NCI-H446 (cell line): ENCODE data around the gene AGAP9.
A peak's percentile ranks its signal among the peaks of the same experiment; 100 is the strongest.
"Not testable (repeated sequence)": the region's sequence is repeated elsewhere in the genome, so short reads cannot be mapped to it uniquely, and the experiment has no call there.

Experiments
- DNase-seq, 2 experiments: peaks; one replicate each; lab custom pipeline; 2025; lab: John Stamatoyannopoulos, UW

AGAP9 gene

DNA sequence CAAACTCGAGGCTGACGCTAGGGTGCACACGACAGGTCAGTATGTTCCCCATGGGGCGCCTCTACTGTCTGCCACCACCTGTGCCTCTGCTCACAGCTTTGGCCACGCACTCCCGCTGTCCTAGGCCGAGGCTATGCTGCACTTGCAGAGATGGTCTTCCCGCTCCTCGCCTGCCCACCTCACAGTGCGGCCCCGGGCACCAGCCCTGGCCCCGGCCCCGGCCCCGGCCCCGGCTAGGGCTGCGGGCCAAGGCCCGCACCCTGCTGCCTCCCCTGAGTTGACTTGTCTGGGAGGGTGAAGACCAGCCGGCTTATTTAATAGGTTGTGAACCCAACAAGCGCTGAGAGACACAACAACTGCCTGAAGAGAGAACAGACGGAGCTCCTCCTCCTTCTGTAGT lies at the start of gene AGAP9:
Gene AGAP9 (minus strand): TSS at position 164 of the 400 bp plus-strand sequence. CDS start 112 bp downstream, at position 52.
- not testable (repeated sequence) for DNase-seq

DNA sequence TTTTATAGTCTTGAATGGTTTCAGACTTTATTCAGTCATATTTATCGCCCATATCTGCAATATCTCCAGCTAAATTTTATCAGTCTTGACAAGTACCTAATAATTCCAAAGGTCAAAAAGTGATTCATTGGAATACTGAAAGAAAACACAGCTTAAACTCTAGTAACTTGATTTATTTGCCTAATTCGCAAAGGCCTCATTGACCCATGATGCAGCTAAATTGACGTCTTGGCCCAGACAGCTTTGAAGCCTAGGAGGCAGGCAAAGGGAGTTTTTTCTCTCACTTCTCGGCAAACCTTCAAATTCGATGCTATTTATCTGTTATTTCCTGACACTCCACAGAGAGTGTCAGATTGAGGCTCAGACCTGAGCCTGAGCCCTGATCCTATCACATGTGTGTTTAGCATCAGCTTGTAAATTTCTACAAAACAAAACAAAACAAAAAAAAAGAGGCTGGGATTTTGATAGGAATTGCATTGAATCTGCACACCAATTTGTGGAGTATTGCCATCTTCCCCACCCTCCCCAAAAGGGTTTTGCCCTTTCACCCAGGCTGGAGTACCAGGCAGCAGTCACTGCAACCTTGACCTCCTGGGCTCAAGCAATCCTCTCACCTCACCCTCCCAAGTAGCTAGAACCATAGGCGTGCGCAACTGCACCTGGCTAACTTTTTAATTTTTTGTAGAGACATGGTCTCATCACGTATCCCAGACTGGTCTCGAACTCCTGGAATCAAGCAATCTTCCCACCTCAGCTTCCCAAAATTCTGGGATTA lies 47.9 kb upstream of the AGAP9 start:
- DNase-seq = not testable (repeated sequence)

DNA sequence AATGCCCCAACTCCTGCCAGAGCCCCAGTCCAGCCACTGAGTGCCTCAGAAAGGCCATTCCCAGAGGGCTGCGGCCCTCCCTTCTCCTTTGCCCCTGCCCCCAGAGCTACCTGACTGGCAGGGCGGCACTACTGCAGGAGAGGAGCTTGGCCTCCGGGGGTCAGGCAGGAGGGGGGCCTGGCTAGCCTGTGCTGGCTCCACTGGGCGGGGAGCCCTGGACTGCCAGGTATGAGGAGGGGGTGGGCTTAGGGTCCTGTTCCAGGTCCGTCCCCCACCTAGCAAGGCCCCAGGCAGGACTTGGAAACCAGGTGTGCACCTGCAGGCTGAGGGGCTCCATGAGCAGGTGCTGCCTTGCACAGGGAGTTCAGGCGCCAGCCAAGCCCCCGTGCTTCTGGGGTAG lies 43.3 kb upstream of the AGAP9 start:
- not testable (repeated sequence) for DNase-seq

DNA sequence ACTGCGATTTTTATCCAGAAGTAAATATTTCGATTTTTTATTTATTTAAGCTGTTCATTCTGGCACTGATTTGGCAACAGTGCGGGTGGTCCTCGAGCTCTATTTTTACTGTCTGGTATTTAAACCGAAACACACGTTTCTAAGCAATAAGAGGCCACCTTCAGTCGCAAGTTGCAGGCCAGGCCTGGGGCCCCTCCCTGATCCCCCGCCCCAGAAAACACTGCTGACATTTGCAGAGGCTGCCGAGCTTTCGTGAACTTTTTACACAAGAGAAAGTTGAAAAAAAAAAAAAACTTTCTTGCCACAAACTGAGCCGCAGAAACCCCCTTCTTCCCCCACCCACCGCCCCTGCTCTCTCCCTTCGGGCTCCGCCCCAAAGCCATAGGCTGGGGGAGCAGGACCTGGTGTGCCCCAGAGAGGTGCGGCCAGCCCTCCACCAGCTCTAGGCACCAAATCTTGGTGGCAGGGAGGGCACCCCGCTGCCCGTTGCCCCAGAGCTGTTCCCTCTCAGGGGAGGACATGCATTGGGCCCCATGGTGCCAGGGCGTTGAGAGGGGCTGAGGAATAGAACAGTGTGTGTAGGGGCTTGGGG lies 42.8 kb upstream of the AGAP9 start:
- not testable (repeated sequence) for DNase-seq

DNA sequence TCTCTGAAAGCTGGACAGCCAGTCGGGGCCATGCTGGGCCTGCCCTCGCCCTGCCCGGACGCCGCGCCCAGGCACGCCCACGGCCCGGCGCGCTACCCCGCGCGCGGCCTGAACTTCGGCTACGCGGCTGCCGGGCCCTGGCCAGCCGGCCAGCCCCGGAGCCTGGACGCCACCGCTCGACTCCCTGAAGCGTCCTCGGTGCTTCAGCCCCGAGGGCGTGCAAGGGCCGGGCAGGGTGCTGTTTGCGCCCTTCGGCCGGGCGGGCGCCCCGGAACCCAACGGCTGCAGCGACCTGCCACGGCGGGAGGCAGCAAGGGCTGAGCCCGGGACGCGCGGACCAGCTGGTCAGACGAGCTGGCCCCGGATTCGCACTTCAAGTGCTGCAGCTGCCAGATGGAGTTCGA lies 42.1 kb upstream of the AGAP9 start:
- DNase-seq = not testable (repeated sequence)

DNA sequence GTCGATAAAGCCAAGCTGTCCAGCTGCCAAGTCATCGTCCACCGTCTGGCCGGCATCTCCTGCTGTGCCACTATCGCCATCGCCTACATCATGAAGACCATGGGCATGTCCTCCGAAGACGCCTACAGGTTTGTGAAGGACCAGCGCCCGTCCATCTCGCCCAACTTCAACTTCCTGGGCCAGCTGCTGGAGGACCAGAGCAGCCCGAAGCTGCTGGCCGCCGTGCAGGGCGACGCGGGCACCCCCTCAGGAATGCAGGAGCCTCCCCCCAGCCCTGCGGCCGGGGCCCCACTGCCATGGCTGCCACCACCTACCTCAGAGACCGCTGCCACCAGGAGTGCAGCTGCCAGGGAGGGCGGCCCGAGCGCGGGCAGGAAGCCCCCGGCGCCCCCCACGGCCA lies 41.5 kb upstream of the AGAP9 start:
- not testable (repeated sequence) for DNase-seq

DNA sequence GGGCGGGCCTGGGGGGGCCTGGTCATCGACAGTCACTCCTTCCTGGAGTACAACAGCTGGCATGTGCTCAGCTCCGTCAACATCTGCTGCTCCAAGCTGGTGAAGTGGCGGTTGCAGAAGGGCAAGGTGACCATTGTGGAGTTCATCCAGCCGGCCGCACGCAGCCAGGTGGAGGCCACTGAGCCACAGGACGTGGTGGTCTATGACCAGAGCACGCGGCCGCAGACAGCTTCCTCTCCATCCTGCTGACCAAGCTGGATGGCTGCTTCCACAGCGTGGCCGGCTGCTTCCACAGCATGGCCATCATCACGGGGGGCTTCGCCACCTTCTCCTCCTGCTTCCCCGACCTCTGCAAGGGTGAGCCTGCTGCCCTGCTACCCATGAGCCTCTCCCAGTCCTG lies 40.9 kb upstream of the AGAP9 start:
- not testable (repeated sequence) for DNase-seq

DNA sequence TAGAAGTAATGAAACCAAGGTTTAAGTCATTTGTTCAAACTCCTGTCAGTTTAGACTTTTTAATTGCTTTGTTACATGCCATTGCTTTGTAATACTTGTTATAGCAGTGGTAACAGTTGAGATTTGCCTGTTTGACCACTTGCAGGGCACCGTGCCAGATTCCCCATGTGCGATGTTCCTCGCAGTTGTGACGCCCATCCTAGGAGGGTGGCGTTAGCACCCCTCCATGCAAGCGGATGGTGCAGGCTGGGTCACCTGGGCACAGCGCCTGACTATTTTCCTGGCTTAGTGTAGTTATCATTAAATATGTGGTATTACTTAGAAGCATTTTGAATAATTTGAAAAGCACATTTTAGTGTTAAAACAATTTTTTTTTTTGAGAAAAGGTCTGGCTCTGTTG lies 37.0 kb upstream of the AGAP9 start:
- not testable (repeated sequence) for DNase-seq

DNA sequence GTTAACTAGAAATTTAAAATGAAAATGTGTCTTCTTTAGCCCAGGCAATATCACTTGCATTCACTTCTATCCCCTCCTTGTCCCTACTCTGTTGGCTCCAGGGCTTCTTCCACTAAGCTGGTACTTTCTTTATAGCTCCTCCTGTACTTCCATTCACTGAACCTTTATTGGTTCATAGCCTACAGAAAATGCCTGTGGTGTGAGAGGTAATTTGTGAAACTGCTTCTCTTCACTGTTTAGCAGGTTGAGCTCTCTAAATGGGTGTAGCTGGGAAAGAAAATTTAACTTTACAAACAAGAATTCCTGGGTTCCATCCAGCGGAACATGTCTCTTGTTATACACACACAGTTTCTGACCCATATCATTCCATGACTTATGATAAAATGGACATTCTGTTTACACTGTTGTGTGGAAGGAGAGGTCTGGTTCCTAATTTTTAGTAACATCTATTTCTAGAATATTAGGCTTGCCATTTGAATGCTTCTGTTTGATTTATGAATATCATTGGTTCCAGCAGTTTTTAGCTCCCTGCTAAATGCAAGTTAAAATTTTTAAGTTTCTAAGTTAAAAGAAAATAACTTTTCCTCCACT lies 36.4 kb upstream of the AGAP9 start:
- DNase-seq = not testable (repeated sequence)

DNA sequence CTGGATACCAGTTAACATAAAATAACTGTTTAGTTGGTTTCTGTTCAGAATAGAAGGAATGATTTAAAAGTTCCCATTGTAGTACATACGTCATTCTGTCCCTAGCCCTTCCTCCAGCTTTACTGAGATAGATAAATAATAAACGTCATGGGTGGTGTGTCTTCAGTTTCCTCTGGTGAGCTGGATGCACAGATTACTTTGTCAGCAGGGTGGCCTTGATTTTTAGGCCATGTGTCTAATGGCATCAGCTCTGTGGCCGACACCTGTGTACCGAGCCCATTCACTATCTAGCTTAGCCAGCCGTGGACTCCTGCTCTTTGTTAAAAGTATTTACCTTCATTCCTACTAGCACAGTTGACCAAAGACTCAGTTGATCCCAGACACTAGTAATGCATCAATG lies 34.7 kb upstream of the AGAP9 start:
- not testable (repeated sequence) for DNase-seq

DNA sequence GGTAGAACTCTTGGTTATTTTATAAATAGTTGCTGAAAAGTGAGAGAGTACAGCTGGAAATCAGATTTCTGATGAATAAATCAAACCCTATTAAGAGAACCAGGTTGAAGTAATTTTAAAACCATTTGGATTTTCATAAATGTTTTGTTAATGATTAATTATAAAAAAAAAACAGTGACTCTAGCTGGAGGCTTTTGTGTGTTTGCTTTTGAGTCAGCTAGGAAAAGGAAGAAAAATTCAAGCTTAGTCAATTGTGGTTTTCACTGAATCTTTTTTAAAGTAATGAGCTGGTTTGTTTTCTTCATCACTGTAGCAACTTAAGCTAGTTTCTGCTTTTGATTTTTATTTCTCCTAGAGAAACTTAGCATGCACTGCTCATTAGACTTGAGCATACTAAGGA lies 34.2 kb upstream of the AGAP9 start:
- not testable (repeated sequence) for DNase-seq

DNA sequence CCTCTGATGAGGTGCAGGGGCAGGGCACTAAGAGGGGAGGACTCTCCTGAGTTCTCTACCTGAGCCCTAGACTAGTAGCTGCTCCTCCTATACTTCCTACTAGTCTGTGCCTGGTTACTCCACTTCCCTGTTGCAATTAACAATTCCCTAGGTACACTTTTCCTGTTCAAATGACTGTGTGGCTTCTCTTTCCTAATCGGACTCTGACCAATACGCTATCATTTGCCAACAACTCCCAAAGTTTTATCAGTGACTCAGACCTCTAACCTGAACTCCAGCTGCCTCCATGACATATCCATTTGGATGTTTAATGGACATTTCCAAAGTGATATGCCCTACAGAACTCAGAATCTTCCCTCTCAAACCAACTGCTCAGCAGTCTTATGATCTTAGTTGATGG lies 31.9 kb upstream of the AGAP9 start:
- not testable (repeated sequence) for DNase-seq

DNA sequence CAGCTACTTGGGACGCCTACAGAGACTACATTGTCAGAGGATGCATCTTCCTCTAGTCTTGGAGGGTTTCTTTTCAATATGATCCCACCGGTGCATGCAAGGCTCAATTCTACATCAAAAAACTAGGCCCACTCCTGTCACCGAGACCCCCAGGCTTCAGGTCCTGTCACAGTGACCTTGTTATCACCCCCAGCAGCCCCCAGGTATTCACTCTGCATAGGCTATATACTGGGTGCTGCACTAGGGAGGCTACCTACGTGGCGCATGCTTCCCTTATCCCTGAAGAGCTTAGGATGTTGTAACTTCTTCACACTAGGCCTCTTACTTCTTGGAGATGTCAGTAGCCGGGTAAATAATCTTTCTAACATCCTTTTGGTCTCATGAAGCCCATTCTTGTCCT lies 31.1 kb upstream of the AGAP9 start:
- not testable (repeated sequence) for DNase-seq

DNA sequence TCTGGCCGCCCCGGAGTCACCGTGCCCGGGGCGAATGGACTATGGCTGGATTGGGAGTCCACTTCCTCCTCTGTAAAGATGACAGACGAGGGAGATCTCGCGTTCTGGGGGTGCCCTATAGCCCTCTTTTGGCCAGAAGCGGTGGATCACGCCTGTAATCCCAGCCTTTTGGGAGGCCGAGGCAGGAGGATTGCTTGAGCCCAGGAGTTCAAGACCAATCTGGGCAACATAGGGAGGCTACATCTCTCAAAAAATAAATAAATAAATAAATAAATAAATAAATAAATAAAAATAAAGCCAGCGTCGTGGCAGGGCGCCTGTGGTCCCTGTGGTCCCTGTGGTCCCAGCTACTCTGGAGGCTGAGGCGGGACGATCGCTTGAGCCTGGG lies 30.4 kb upstream of the AGAP9 start:
- DNase-seq = not testable (repeated sequence)

DNA sequence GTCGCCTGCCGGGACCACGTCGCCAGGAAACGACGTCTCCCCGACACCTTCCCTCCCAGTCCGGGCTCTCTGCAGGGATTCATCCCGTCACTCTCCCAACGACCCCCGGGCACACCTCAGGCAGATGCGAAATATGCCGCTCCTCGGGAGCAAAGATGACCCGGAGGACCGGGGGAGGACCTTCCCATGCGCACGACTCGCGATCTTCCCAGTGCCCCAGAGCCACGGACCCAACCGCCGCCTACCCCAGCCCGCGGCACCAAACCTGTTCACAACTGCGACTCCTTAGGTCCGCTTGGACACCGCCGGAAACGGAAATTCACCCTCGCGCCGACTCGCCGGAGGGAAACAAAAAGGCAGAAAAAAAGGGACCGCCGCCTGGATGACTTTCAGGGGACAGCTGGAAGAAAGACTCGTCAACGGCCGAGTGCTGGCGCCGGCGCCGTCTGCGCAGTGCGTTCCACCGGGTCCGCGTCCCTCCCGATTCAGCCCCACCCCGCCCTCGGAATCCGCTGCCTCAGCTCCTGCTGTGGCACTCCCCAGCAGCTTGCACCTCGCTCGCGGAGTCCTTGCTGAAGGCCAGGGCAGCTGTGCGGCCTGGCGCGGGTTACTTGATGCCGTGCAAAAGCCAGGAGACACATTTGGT lies 29.9 kb upstream of the AGAP9 start:
- DNase-seq = peak; percentile 61 to 80

DNA sequence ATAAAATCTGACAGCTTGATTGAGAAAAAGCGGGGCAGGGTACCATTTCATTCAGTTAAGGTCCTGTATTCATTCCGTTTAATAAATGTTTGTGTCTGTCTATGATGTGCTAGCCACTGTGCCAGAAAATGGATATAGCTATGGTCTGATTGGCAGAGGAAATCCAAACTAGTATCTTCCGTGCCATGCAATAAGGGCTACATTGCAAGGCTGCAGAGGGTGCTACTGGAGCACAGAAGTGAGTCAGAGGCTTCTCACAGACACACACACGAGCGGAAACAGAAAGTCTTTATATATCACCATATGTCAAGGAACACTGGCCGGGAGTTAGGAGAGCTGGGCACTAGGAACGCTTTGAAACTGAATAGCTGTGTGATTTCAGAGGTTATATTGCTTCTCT lies 29.3 kb upstream of the AGAP9 start:
- not testable (repeated sequence) for DNase-seq

DNA sequence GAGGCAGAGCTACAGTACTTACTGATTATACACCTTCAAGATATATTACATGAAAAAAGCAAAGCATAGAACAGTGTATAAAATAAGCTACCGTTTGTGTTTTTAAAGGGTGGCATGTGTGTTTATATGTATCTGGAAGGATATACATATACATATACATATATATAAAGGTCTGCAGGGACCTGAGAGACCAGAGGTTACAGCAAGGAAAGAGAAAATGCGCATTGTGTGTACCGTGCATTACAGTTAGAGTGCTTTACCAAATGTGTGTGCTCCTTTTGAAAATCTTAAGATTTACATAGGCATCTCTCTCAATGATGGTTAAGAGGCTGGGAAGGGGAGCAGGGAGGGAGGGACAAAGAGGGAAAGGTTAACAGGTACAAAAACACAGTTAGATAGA lies 23.8 kb upstream of the AGAP9 start:
- not testable (repeated sequence) for DNase-seq

DNA sequence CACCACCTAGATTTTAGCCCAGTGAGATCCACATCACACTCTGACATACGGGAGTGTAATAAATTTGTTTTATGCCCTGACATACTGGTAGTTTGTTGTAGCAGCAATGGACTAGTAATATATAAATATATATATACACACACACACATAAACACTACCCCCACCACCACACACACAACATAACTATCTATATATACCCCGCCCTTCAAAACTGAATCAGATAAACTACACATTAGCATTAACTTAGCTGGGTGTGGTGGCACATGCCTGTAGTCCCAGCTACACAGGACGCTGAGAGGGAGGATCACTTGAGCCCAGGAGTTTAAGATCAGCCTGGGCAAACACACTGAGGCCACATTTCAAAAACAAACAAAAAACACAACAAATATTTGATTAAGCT lies 13.0 kb upstream of the AGAP9 start:
- DNase-seq = not testable (repeated sequence)

DNA sequence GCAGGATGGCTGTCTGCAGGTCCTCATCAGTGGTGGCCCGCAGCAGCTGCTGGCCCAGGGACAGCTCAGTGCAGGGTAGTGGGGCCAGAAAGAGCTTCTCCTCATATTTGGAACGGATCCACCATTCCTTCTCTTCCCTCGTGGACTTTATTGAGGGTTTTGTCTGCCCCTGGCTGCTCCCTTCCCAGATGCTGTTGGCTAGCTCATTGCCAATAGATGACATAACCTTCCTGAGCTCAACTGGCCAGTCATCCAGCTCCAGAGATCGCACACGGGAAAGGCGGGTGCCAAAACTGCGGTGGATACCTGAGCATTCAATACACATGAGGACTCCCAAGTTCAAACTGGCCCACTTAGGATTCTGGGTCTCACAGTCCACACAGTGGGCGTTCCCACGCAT lies 21.1 kb downstream of the AGAP9 start:
- not testable (repeated sequence) for DNase-seq

DNA sequence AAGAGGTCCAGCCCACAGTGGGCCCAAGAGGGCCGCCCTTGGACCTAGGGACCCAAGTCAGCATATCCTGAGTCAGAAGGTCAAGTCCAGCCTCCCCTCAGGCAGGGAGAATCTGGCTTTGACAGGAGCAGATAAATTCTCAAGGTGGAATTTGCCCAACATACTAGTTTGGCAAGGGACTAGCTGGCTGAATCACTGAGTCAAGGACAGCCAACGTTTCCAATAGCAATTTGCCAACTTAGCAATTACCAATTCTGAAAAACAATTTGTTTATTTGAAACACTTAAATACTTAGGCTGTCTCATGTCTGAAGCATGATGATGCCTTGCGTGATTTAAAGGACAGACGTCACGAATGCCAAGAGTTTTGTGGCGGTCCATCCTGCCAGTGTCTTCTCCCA lies 29.2 kb downstream of the AGAP9 start:
- not testable (repeated sequence) for DNase-seq

DNA sequence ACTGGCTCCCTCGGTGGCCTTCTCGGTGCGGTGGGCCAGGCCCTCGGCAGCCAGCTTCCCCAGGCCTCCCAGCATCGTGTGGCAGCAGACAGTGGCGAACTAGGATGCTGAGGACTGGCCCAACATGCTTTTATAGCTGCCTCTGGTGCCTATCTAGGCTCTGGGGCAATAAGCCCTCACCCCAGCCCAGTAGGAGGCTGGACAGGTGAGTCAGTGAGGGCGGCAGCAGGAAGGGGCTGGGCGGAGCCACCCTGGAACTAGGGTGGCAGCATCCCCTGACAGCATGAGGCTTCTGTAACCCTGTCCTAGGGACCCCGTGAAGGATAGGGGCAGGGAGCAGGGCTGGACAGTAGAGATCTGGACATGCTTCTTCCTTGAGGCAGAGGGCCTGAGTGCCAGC lies 31.8 kb downstream of the AGAP9 start, which contains the start of gene FAM25G:
Gene FAM25G (minus strand): TSS at position 101 of the 400 bp plus-strand sequence. CDS start 26 bp downstream, at position 75.
- not testable (repeated sequence) for DNase-seq

DNA sequence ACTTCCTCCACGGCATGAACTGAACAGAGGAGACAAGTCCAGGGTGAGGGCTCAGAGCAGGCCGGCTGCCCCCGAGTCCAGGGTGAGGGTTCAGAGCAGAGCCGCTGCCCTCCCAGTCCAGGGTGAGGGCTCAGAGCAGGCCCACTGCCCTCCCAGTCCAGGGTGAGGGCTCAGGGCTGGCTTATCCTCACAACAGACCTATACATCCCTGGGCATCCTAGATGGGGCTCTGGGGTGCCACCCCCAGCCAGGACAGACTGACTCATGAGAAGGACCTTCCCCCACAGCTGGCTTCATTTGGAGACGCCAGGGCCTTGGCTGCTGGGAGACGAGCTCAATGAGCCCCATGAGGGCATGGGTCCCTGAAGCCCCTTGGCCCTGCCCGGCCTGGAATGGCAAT lies 33.8 kb downstream of the AGAP9 start:
- DNase-seq = not testable (repeated sequence)
